NCI-H187 (cell line): ENCODE data around the gene RPGRIP1L.
"Not testable (repeated sequence)": the region's sequence is repeated elsewhere in the genome, so short reads cannot be mapped to it uniquely, and the experiment has no call there.

Experiments used
- DNase-seq, 2 experiments: peaks; one replicate each; lab custom pipeline; 2025; lab: John Stamatoyannopoulos, UW

The RPGRIP1L gene

GRCh38 chr16:53712065-53712464 is 8.4 kb upstream of the RPGRIP1L start:
- no peak for DNase-seq

- no peak for DNase-seq
Measured at GRCh38 chr16:53711390-53711789, 7.7 kb upstream of the RPGRIP1L start.

- no peak for DNase-seq
Measured at GRCh38 chr16:53708490-53708889, 4.8 kb upstream of the RPGRIP1L start.

- DNase-seq, result no peak
Measured at GRCh38 chr16:53707671-53708070, 4.0 kb upstream of the RPGRIP1L start.

GRCh38 chr16:53704445-53704813 is 770 bp upstream of the RPGRIP1L start:
- no peak for DNase-seq

GRCh38 chr16:53698271-53698670 is 5.4 kb downstream of the RPGRIP1L start:
- not testable (repeated sequence) for DNase-seq

GRCh38 chr16:53695070-53695469 is 8.6 kb downstream of the RPGRIP1L start:
- DNase-seq, result no peak

- no peak for DNase-seq
Measured at GRCh38 chr16:53693320-53693719, 10.3 kb downstream of the RPGRIP1L start.

GRCh38 chr16:53692146-53692545 is 11.5 kb downstream of the RPGRIP1L start:
- DNase-seq, result no peak

GRCh38 chr16:53690771-53691170 is 12.9 kb downstream of the RPGRIP1L start:
- no peak for DNase-seq

- no peak for DNase-seq
Measured at GRCh38 chr16:53689636-53690035, 14.0 kb downstream of the RPGRIP1L start.

GRCh38 chr16:53686710-53687109 is 16.9 kb downstream of the RPGRIP1L start:
- no peak for DNase-seq

- DNase-seq, result not testable (repeated sequence)
Measured at GRCh38 chr16:53685334-53685733, 18.3 kb downstream of the RPGRIP1L start.

GRCh38 chr16:53681354-53681753 is 22.3 kb downstream of the RPGRIP1L start:
- no peak for DNase-seq

- DNase-seq, result no peak
Measured at GRCh38 chr16:53680756-53681155, 22.9 kb downstream of the RPGRIP1L start.

- no peak for DNase-seq
Measured at GRCh38 chr16:53678756-53679343, 24.8 kb downstream of the RPGRIP1L start.

- no peak for DNase-seq
Measured at GRCh38 chr16:53678155-53678554, 25.5 kb downstream of the RPGRIP1L start.

GRCh38 chr16:53673189-53673588 is 30.5 kb downstream of the RPGRIP1L start:
- no peak for DNase-seq

- no peak for DNase-seq
Measured at GRCh38 chr16:53672461-53672860, 31.2 kb downstream of the RPGRIP1L start.

- DNase-seq, result no peak
Measured at GRCh38 chr16:53668869-53669268, 34.8 kb downstream of the RPGRIP1L start.

- DNase-seq, result no peak
Measured at GRCh38 chr16:53666786-53667415, 36.8 kb downstream of the RPGRIP1L start.

GRCh38 chr16:53664724-53665345 is 38.8 kb downstream of the RPGRIP1L start:
- DNase-seq, result no peak

GRCh38 chr16:53662072-53662471 is 41.6 kb downstream of the RPGRIP1L start:
- DNase-seq, result no peak

GRCh38 chr16:53654946-53655345 is 48.7 kb downstream of the RPGRIP1L start:
- DNase-seq, result no peak
